DMS79 (cell line): ENCODE measurements around the gene MED15.
"Not testable (repeated sequence)": the region's sequence is repeated elsewhere in the genome, so short reads cannot be mapped to it uniquely, and the experiment has no call there.

Source experiments
- DNase-seq: peaks from one replicate; lab custom pipeline; 2025; lab: John Stamatoyannopoulos, UW

Gene MED15

GRCh38 chr22:20584029-20584871 lies 76.8 kb downstream of the MED15 start:
- no peak for DNase-seq

- no peak for DNase-seq
Observed at GRCh38 chr22:20584872-20585638, 77.6 kb downstream of the MED15 start.

GRCh38 chr22:20585639-20586402 lies 78.4 kb downstream of the MED15 start:
- no peak for DNase-seq

- no peak for DNase-seq
Observed at GRCh38 chr22:20586403-20586745, 79.0 kb downstream of the MED15 start.

- no peak for DNase-seq
Observed at GRCh38 chr22:20587206-20587958, 80.0 kb downstream of the MED15 start.

GRCh38 chr22:20588092-20588842 lies 80.9 kb downstream of the MED15 start:
- DNase-seq: no peak

- DNase-seq: no peak
Observed at GRCh38 chr22:20588843-20589581, 81.6 kb downstream of the MED15 start.

GRCh38 chr22:20589614-20590476 lies 82.4 kb downstream of the MED15 start:
- no peak for DNase-seq

- no peak for DNase-seq
Observed at GRCh38 chr22:20590477-20591294, 83.3 kb downstream of the MED15 start.

- no peak for DNase-seq
Observed at GRCh38 chr22:20591295-20591645, 83.9 kb downstream of the MED15 start.

- DNase-seq: no peak
Observed at GRCh38 chr22:20591660-20592310, 84.4 kb downstream of the MED15 start.

GRCh38 chr22:20594038-20594437 lies 86.6 kb downstream of the MED15 start:
- not testable (repeated sequence) for DNase-seq

GRCh38 chr22:20594486-20594885 lies 87.1 kb downstream of the MED15 start:
- not testable (repeated sequence) for DNase-seq

GRCh38 chr22:20595461-20595860 lies 88.1 kb downstream of the MED15 start:
- DNase-seq: no peak

- no peak for DNase-seq
Observed at GRCh38 chr22:20599117-20599516, 91.7 kb downstream of the MED15 start.

GRCh38 chr22:20600137-20600673 lies 92.8 kb downstream of the MED15 start:
- DNase-seq: no peak

- DNase-seq: no peak
Observed at GRCh38 chr22:20601308-20601707, 93.9 kb downstream of the MED15 start.
